Erythroblast (primary cell): ENCODE data around the gene XPR1.

ENCODE experiments used
- DNase-seq, 2 experiments: peaks; one replicate each; lab custom pipeline; 2025; lab: John Stamatoyannopoulos, UW
- GATA1 ChIP-seq: IDR thresholded peaks from 2 replicates; pipeline ENCODE4 v1.6.1; 2011; ENCODE audit warnings: low read depth, mild to moderate bottlenecking, control low read depth, low read length, moderate library complexity
- POLR2A ChIP-seq: IDR thresholded peaks from 2 replicates; pipeline ENCODE4 v1.6.1; 2011; ENCODE audit warnings: mild to moderate bottlenecking, low read length

The XPR1 gene

GRCh38 chr1:180886338-180886737 lies 254.5 kb downstream of the XPR1 start:
- DNase-seq = no peak
- TF ChIP-seq POLR2A (no peak), GATA1 (no peak)

- TF ChIP-seq GATA1 (no peak), POLR2A (no peak)
- no peak for DNase-seq
Observed at GRCh38 chr1:180887841-180888240, 256.0 kb downstream of the XPR1 start.

- no peak for DNase-seq
- TF ChIP-seq POLR2A (no peak), GATA1 (no peak)
Observed at GRCh38 chr1:180888870-180889269, 257.0 kb downstream of the XPR1 start.

GRCh38 chr1:180889325-180889724 lies 257.5 kb downstream of the XPR1 start:
- DNase-seq = no peak
- TF ChIP-seq POLR2A = no peak
- TF ChIP-seq GATA1 = no peak

GRCh38 chr1:180892272-180892671 lies 260.4 kb downstream of the XPR1 start:
- no peak for TF ChIP-seq POLR2A
- no peak for TF ChIP-seq GATA1
- no peak for DNase-seq

- no peak for DNase-seq
- no peak for TF ChIP-seq POLR2A
- no peak for TF ChIP-seq GATA1
Observed at GRCh38 chr1:180892675-180893074, 260.9 kb downstream of the XPR1 start.

- DNase-seq = no peak
- TF ChIP-seq POLR2A = no peak
Observed at GRCh38 chr1:180893614-180894013, 261.8 kb downstream of the XPR1 start.

- DNase-seq = no peak
- TF ChIP-seq POLR2A (no peak), GATA1 (no peak)
Observed at GRCh38 chr1:180896161-180896560, 264.3 kb downstream of the XPR1 start.

- TF ChIP-seq GATA1 = no peak
- TF ChIP-seq POLR2A = no peak
- DNase-seq = no peak
Observed at GRCh38 chr1:180898441-180899219, 266.8 kb downstream of the XPR1 start.

GRCh38 chr1:180899262-180899661 lies 267.4 kb downstream of the XPR1 start:
- no peak for DNase-seq
- no peak for TF ChIP-seq POLR2A
- TF ChIP-seq GATA1 = no peak

GRCh38 chr1:180901076-180901990 lies 269.5 kb downstream of the XPR1 start:
- no peak for DNase-seq
- TF ChIP-seq POLR2A (no peak), GATA1 (no peak)

- TF ChIP-seq GATA1 (no peak), POLR2A (no peak)
- DNase-seq = no peak
Observed at GRCh38 chr1:180902541-180902940, 270.7 kb downstream of the XPR1 start.

- TF ChIP-seq POLR2A (no peak), GATA1 (no peak)
- no peak for DNase-seq
Observed at GRCh38 chr1:180905927-180906326, 274.1 kb downstream of the XPR1 start.

GRCh38 chr1:180906511-180906910 lies 274.7 kb downstream of the XPR1 start:
- DNase-seq = no peak
- TF ChIP-seq GATA1 (no peak), POLR2A (no peak)
